Measurements from ENCODE around the gene E2F4.

GRCh38 chr16:67166598-67167168 is 25.3 kb upstream of the E2F4 start:
- TF ChIP-seq CTCF (IDR thresholded peaks at IDR 0.05): no peak
- no peak for TF ChIP-seq POLR2A (IDR thresholded peaks at IDR 0.05)
